HepG2 (cell line): ENCODE results near the gene SHCBP1L. TPM values are rescaled to one million over a fixed set of nuclear protein-coding genes. Genes with fewer than 3 reads are reported as not detected.
A peak's percentile ranks its signal among the peaks of the same experiment; 100 is the strongest.

Source experiments
- ATAC-seq: fragments of 200-7000 bp; cut with Tn5 transposase; 3 replicates; pipeline ENCODE4 v1.9.1; 2020; ENCODE audit warnings: mild to moderate bottlenecking, moderate library complexity
- BruUV-seq: library from RNA; stranded (reverse); fragments of 400-500 nt; replicated peaks from 2 replicates; lab custom pipeline; 2021; lab: Mats Ljungman, UMichigan
- CTCF ChIA-PET: fragments of 300-600 bp; formaldehyde crosslinking; extraction: SDS; loops from one replicate; lab custom pipeline; 2021; ENCODE audit warnings: low total read pairs, inconsistent platforms, low intra/inter-chr PET ratio; lab: Yijun Ruan, JAX
- POLR2A ChIA-PET: fragments of 350-600 bp; sonication (Branson Sonifier 250); formaldehyde crosslinking; loops from one replicate; lab custom pipeline; 2020; ENCODE audit warnings: antibody characterized with exemption, inconsistent platforms; lab: Yijun Ruan, JAX
- DNase-seq: peaks from one replicate; pipeline ENCODE4 v3.0.0-alpha.2; 2015; ENCODE audit warnings: low spot score
- FAIRE-seq: peaks from 3 replicates; lab custom pipeline; 2011; peaks lifted over from hg19 to GRCh38; lab: Jason Lieb, UNC
- H2AFZ ChIP-seq: one replicate; pipeline ENCODE4 v1.6.1; 2011; ENCODE audit warnings: low read length, inconsistent platforms
- H3K27ac ChIP-seq: fragments of 300-600 bp; 3 replicates; pipeline ENCODE4 v1.8.0; 2011; ENCODE audit warnings: mixed run types, mild to moderate bottlenecking, mixed read lengths, low read length, inconsistent platforms; ENCODE audit not compliant: insufficient read depth; ENCODE audit errors: extremely low read length
- H3K27me3 ChIP-seq, 2 experiments: fragments of 200-600 bp in 1 of 2; 2 replicates in 1 of 2; 3 replicates in 1 of 2; pipeline versions ENCODE4 v1.6.0 to v1.8.0; 2011; ENCODE audit warnings: low read length in 2 of 2, mild to moderate bottlenecking in 2 of 2, moderate library complexity in 2 of 2, inconsistent platforms in 1 of 2; ENCODE audit not compliant: insufficient read depth in 2 of 2, control insufficient read depth in 1 of 2
- H3K36me3 ChIP-seq, 2 experiments: fragments of 200-600 bp in 1 of 2; replicated peaks in 1 of 2; 2 replicates in 1 of 2; 3 replicates in 1 of 2; pipeline versions ENCODE4 v1.5.1 to v1.8.0; 2011; ENCODE audit warnings: low read length in 2 of 2, inconsistent platforms in 1 of 2; ENCODE audit not compliant: insufficient read depth in 2 of 2, control insufficient read depth in 1 of 2
- H3K4me1 ChIP-seq: 2 replicates; pipeline ENCODE4 v1.5.1; 2012; ENCODE audit warnings: low read length, inconsistent platforms; ENCODE audit not compliant: insufficient read depth
- H3K4me2 ChIP-seq: 2 replicates; pipeline ENCODE4 v1.6.0; 2011; ENCODE audit warnings: low read depth, low read length, inconsistent platforms
- H3K4me3 ChIP-seq, 3 experiments: fragments of 200-600 bp in 1 of 3; sonication (generic), shearing (Covaris generic) in 1 of 3; replicated peaks in 1 of 3; 2 replicates each; pipeline ENCODE4 v1.5.1; 2011 to 2016; ENCODE audit warnings: low read length in 3 of 3, inconsistent platforms in 2 of 3, low read depth in 2 of 3, mild to moderate bottlenecking in 2 of 3, control low read depth in 1 of 3, mixed read lengths in 1 of 3; ENCODE audit not compliant: insufficient read depth in 1 of 3
- H3K79me2 ChIP-seq: one replicate; pipeline ENCODE4 v1.6.1; 2011; ENCODE audit warnings: low read length, inconsistent platforms; ENCODE audit not compliant: insufficient read depth
- H3K9ac ChIP-seq: 2 replicates; pipeline ENCODE4 v1.6.0; 2011; ENCODE audit warnings: mild to moderate bottlenecking, low read depth, low read length, inconsistent platforms; ENCODE audit not compliant: insufficient read depth
- H3K9me3 ChIP-seq: 2 replicates; pipeline ENCODE4 v1.5.1; 2012; ENCODE audit warnings: mild to moderate bottlenecking, low read length
- H4K20me1 ChIP-seq: 2 replicates; pipeline ENCODE4 v1.6.0; 2011; ENCODE audit warnings: inconsistent platforms, mild to moderate bottlenecking, low read length, moderate library complexity; ENCODE audit not compliant: insufficient read depth
- BCL6 ChIP-seq: IDR thresholded peaks from 2 replicates; pipeline ENCODE4 v1.6.1; 2016; ENCODE audit warnings: missing genetic modification reagents, missing compliant biosample characterization
- DDIT3 ChIP-seq: sonication (generic); formaldehyde crosslinking; IDR thresholded peaks from 2 replicates; pipeline ENCODE4 v1.4.0; 2020; ENCODE audit warnings: mild to moderate bottlenecking, missing genetic modification reagents
- PLRG1 ChIP-seq: fragments of 450-650 bp; conservative IDR thresholded peaks from 2 replicates; pipeline ENCODE4 v1.6.1; 2016
- POLR2AphosphoS2 ChIP-seq: IDR thresholded peaks from 2 replicates; pipeline ENCODE4 v1.6.1; 2011; ENCODE audit warnings: low read depth, low read length, improper control_type of control experiment
- SIN3A ChIP-seq: IDR thresholded peaks from 2 replicates; pipeline ENCODE4 v1.6.1; 2011; ENCODE audit warnings: low read depth, mild to moderate bottlenecking, control low read depth, low read length, borderline replicate concordance
- SP140L ChIP-seq: sonication (generic); formaldehyde crosslinking; IDR thresholded peaks from 2 replicates; pipeline ENCODE4 v1.4.0; 2020; ENCODE audit warnings: missing genetic modification reagents, borderline replicate concordance
- ZMYM4 ChIP-seq: sonication (generic); formaldehyde crosslinking; IDR thresholded peaks from 2 replicates; pipeline ENCODE4 v1.8.1; 2023; ENCODE audit warnings: mild to moderate bottlenecking, missing genetic modification reagents
- WGBS: methylation state at CpG from one replicate; pipeline ENCODE4 v1.1.6; 2017; ENCODE audit warnings: low lambda C conversion rate; 5-methylcytosine and 5-hydroxymethylcytosine counted together
- in situ Hi-C: cut with HindIII; loops from 2 replicates; pipeline ENCODE4 v1.10.0; 2017; ENCODE audit warnings: low pct_unique_long_range_greater_than_20kb; ENCODE audit not compliant: extremely low pct_ligation_motif_present
- intact Hi-C: fragments of 100-400 bp; cut with micrococcal nuclease; formaldehyde crosslinking; loops from one replicate; pipeline ENCODE4 v1.10.0; 2022; ENCODE audit not compliant: unreplicated experiment
- polyA plus RNA-seq, 8 experiments: library from polyadenylated mRNA; depleted of rRNA in 3 of 8; stranded (reverse) in 7 of 8; unstranded in 1 of 8; fragments of >200 nt; fragmentation: Illumina TruSeq in 4 of 8; extraction: Trizol in 4 of 8; gene quantifications; 2 replicates each; pipeline versions ENCODE4 v1.2.1 to v1.2.3, GENCODE V29; 2011 to 2016; ENCODE audit warnings: low read depth in 4 of 8, missing spikeins in 1 of 8, mixed read lengths in 1 of 8; ENCODE audit not compliant: insufficient read depth in 1 of 8
- small RNA-seq, 3 experiments: library from RNA; depleted of rRNA; stranded (forward); fragments of <200 nt; gene quantifications; one replicate each; pipeline ENCODE3, GENCODE V24; 2012; ENCODE audit warnings: low read depth in 2 of 3, low replicate concordance in 1 of 3; ENCODE audit not compliant: insufficient read length in 3 of 3, insufficient read depth in 2 of 3
- total RNA-seq, 5 experiments: library from RNA; depleted of rRNA; stranded (reverse); fragments of >200 nt; fragmentation: Illumina TruSeq; extraction: Trizol; gene quantifications; 2 replicates each; pipeline ENCODE4 v1.2.3, GENCODE V29; 2016; ENCODE audit warnings: low read depth in 1 of 5

SHCBP1L gene
- total and polyA plus RNA-seq, 2 of the 13 experiments (the other 11 are each of a cell fraction or from before 2014, with no cell fraction given), result not detected

DNA sequence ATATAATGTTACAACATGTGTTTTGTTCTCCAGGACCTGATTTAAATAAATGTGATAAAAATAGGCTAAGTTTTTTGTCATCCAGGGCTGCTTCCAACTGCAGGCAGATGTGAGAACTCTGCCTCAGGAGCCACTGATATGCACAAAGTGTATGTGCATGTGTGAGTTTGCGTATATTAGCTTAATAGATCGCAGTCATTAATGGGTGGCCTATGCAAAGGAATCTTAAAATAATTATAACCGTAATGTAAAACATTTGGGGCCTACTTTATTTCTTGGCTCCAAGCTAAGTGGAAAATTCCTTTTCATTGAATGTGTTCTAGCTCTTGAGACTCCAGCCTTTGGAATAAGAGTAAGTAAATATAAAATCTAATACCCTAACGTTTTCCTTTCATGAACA is 97.1 kb downstream of the SHCBP1L start (continued):
- TF ChIP-seq PLRG1, result no peak

DNA sequence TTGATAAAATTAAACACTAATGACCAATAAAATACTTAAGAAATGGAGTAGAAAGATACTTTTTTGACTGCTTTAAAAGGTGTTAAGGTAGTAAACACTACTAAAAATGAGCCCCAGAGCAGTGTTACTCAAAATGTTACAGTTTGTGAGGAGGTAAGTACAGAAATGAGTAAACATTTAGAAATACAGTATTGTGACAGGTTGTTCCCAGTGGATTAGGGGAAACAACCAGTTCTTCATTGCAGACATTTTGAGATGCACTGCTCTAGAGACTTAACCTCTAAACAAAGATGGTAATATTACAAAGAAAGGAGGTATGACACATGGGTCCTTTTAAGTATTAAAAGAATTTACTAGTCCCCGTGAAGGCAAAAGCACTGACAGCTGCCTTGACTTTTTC is 101.1 kb downstream of the SHCBP1L start:
- Histone ChIP-seq H4K20me1 (peaks cover 26% of the 10 kb centered on the region; the same call in 1 of the 2 replicates), H3K9me3 (no peaks in the 10 kb centered on the region), H3K36me3 (peaks cover 26 to 93% of the 10 kb centered on the region in 2 experiments), H2AFZ (no peak overlapping the region), H3K27ac (no peak overlapping the region), H3K4me2 (no peak overlapping the region), H3K79me2 (peaks cover 47% of the 10 kb centered on the region), H3K4me1 (peaks cover 22% of the 10 kb centered on the region), H3K27me3 (no peaks in the 10 kb centered on the region), H3K9ac (no peak overlapping the region), H3K4me3 (no peak overlapping the region)
- 90% methylated on average over 1 of the region's 1 CpG for WGBS
- POLR2A ChIA-PET, result no interaction called here
- intact Hi-C loops (no loop called here), in situ Hi-C loops (loop anchor here (25.0 kb wide), 1 partner anchor 285 kb away; no protein-coding TSS in a partner anchor)
- no peak for ATAC-seq
- CTCF ChIA-PET, result no interaction called here
- TF ChIP-seq BCL6 (CRISPR knock-in tag), result no peak
- peak; percentile 77; the same call in 1 of the 2 replicates for TF ChIP-seq POLR2AphosphoS2
- no peak for FAIRE-seq
- no peak for DNase-seq
- BruUV-seq, result no TSS peak

- no peak overlapping the region for H2AFZ ChIP-seq
- FAIRE-seq, result no peak
- no peak for TF ChIP-seq ZMYM4 (CRISPR knock-in tag)
- TF ChIP-seq SP140L (CRISPR knock-in tag), result no peak
- no peak for TF ChIP-seq SIN3A
- no peak for TF ChIP-seq DDIT3
- TF ChIP-seq, all 625 proteins: peak for 0
- Histone ChIP-seq H3K9ac (no peak overlapping the region), H4K20me1 (peaks cover 34% of the 10 kb centered on the region), H3K4me3 (no peak overlapping the region), H3K9me3 (no peaks in the 10 kb centered on the region), H3K27me3 (no peaks in the 10 kb centered on the region), H3K27ac (no peak overlapping the region), H3K4me1 (peaks cover 18% of the 10 kb centered on the region), H3K36me3 (peaks cover 24 to 96% of the 10 kb centered on the region in 2 experiments), H3K4me2 (no peak overlapping the region), H3K79me2 (peaks cover 62% of the 10 kb centered on the region)
- no TSS peak for BruUV-seq
- WGBS, result 97% methylated on average over 4 of the region's 4 CpGs
- ChIA-PET POLR2A (no interaction called here), CTCF (no interaction called here)
- DNase-seq (no peak), ATAC-seq (no peak)
- in situ Hi-C loops (loop anchor here (25.0 kb wide), 1 partner anchor 287 kb away; no protein-coding TSS in a partner anchor), intact Hi-C loops (no loop called here)
These were observed 102.6 kb downstream of the SHCBP1L start for GRCh38 chr1:182850319-182850718.

Small RNA genes within 50 kb of the gene (small RNA-seq; reads per million reads assigned to genes)
- 0 reads per million in 3 experiments for gene HMGN1P4
- gene RNU6-41P, result 0 to 1.9 (median 0) reads per million in 3 experiments

Other genes with a start within 250 kb of the SHCBP1L start
- gene NPL, start 163.4 kb downstream of the SHCBP1L start, total RNA-seq (2016; rRNA removed; fragmentation: Illumina TruSeq; extraction: Trizol), result 0.04 TPM in 1 of 2 replicates, not detected in the other
- gene NPL, start 163.4 kb downstream of the SHCBP1L start, polyA plus RNA-seq (2011; rRNA removed), result 0.03 and 0.07 TPM in 2 replicates
- gene DHX9, start 113.8 kb downstream of the SHCBP1L start, total RNA-seq (2016; rRNA removed; fragmentation: Illumina TruSeq; extraction: Trizol), result 211 and 292 TPM in 2 replicates
- gene DHX9, start 113.8 kb downstream of the SHCBP1L start, polyA plus RNA-seq (2011; rRNA removed), result 73.0 and 84.8 TPM in 2 replicates
- gene LAMC1, start 70.3 kb upstream of the SHCBP1L start, total RNA-seq (2016; rRNA removed; fragmentation: Illumina TruSeq; extraction: Trizol), result 70.8 and 137 TPM in 2 replicates
- 56.7 and 58.5 TPM in 2 replicates for gene LAMC1, start 70.3 kb upstream of the SHCBP1L start, polyA plus RNA-seq (2011; rRNA removed)
- not detected in 2 replicates for gene LAMC2, start 233.1 kb upstream of the SHCBP1L start, total RNA-seq (2016; rRNA removed; fragmentation: Illumina TruSeq; extraction: Trizol)
- gene LAMC2, start 233.1 kb upstream of the SHCBP1L start, polyA plus RNA-seq (2011; rRNA removed), result 0.01 and 0.03 TPM in 2 replicates